ENCODE data around the gene EBF4.

GRCh38 chr20:2761885-2762284 is 69.3 kb downstream of the EBF4 start:
- TF ChIP-seq POLR2A (IDR thresholded peaks at IDR 0.05) (no peak), CTCF (IDR thresholded peaks at IDR 0.05) (no peak)

Measured in uterus (tissue), 2 donors.